T-helper 2 cell treated with Interferon-gamma antibody and Interleukin-4, amounts not matched to agents 100 ng/mL and 5 ng/mL, for 36 hours (primary cell): ENCODE results near the gene POM121C. TPM values are rescaled to one million over a fixed set of nuclear protein-coding genes. Genes with fewer than 3 reads are reported as not detected.
"Not testable (repeated sequence)": the region's sequence is repeated elsewhere in the genome, so short reads cannot be mapped to it uniquely, and the experiment has no call there.

Source experiments
- intact Hi-C: fragments of 100-400 bp; cut with micrococcal nuclease; formaldehyde crosslinking; loops from one replicate; pipeline ENCODE4 v1.15.1; 2023
- total RNA-seq: library from RNA; stranded (reverse); gene quantifications from 2 replicates; pipeline ENCODE4 v1.2.3, GENCODE V29; 2022

POM121C gene
- total RNA-seq: 78.8 and 86.1 TPM in 2 replicates

- intact Hi-C loops: not testable (repeated sequence)
Observed at GRCh38 chr7:75485979-75486643, at the start of gene POM121C. TSS of gene POM121C (minus strand) at chr7:75486299. CDS start at chr7:75441496, 44,803 bp downstream.

- intact Hi-C loops: no loop called here
Observed at GRCh38 chr7:75534727-75535307, 48.7 kb upstream of the POM121C start.

- intact Hi-C loops: no loop called here
Observed at GRCh38 chr7:75533926-75534325, 47.8 kb upstream of the POM121C start.

GRCh38 chr7:75532639-75533038 lies 46.5 kb upstream of the POM121C start:
- intact Hi-C loops: no loop called here

GRCh38 chr7:75531359-75531821 lies 45.3 kb upstream of the POM121C start:
- intact Hi-C loops: no loop called here

GRCh38 chr7:75527224-75527722 lies 41.2 kb upstream of the POM121C start:
- intact Hi-C loops: not testable (repeated sequence)

- intact Hi-C loops: not testable (repeated sequence)
Observed at GRCh38 chr7:75521727-75522126, 35.6 kb upstream of the POM121C start.

GRCh38 chr7:75518842-75519241 lies 32.7 kb upstream of the POM121C start:
- intact Hi-C loops: not testable (repeated sequence)

GRCh38 chr7:75509033-75509432 lies 22.9 kb upstream of the POM121C start:
- intact Hi-C loops: not testable (repeated sequence)

GRCh38 chr7:75492020-75492419 lies 5.9 kb upstream of the POM121C start, which contains the start of gene SPDYE5:
TSS of gene SPDYE5 (plus strand) at chr7:75492320. CDS start at chr7:75494048, 1,728 bp downstream.
- intact Hi-C loops: not testable (repeated sequence)

GRCh38 chr7:75485355-75485978 lies 632 bp downstream of the POM121C start:
- intact Hi-C loops: not testable (repeated sequence)

GRCh38 chr7:75480313-75480712 lies 5.8 kb downstream of the POM121C start:
- intact Hi-C loops: not testable (repeated sequence)

- intact Hi-C loops: not testable (repeated sequence)
Observed at GRCh38 chr7:75477457-75477856, 8.6 kb downstream of the POM121C start.

GRCh38 chr7:75470166-75470565 lies 15.9 kb downstream of the POM121C start:
- intact Hi-C loops: not testable (repeated sequence)

GRCh38 chr7:75460541-75460940 lies 25.6 kb downstream of the POM121C start:
- intact Hi-C loops: not testable (repeated sequence)

- intact Hi-C loops: not testable (repeated sequence)
Observed at GRCh38 chr7:75458034-75458433, 28.1 kb downstream of the POM121C start.

- intact Hi-C loops: not testable (repeated sequence)
Observed at GRCh38 chr7:75456403-75456802, 29.7 kb downstream of the POM121C start.

- intact Hi-C loops: not testable (repeated sequence)
Observed at GRCh38 chr7:75452494-75452955, 33.6 kb downstream of the POM121C start.

GRCh38 chr7:75449946-75450345 lies 36.2 kb downstream of the POM121C start:
- intact Hi-C loops: not testable (repeated sequence)

- intact Hi-C loops: not testable (repeated sequence)
Observed at GRCh38 chr7:75442465-75443111, 43.5 kb downstream of the POM121C start.

- intact Hi-C loops: not testable (repeated sequence)
Observed at GRCh38 chr7:75442101-75442464, 44.0 kb downstream of the POM121C start.
